ENCODE measurements around the gene PSMD11.

DNA sequence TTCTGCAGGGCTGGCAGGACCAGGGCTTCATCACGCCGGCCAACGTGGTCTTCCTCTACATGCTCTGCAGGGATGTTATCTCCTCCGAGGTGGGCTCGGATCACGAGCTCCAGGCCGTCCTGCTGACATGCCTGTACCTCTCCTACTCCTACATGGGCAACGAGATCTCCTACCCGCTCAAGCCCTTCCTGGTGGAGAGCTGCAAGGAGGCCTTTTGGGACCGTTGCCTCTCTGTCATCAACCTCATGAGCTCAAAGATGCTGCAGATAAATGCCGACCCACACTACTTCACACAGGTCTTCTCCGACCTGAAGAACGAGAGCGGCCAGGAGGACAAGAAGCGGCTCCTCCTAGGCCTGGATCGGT, 43.9 kb downstream of the PSMD11 start:
- TF ChIP-seq EP300 (IDR thresholded peaks at IDR 0.05): no peak
- no peak for TF ChIP-seq POLR2A (IDR thresholded peaks at IDR 0.05)
